ENCODE measurements around the gene USH2A. TPM values are rescaled to one million over a fixed set of nuclear protein-coding genes. Genes with fewer than 3 reads are reported as not detected.

The USH2A gene
- total RNA-seq, 2 experiments from 2014 or later: not detected

- intact Hi-C loops (cut with micrococcal nuclease): no loop called here
- ChIA-PET CTCF (no interaction called here), POLR2A (no interaction called here)
- Mint-ChIP-seq H3K27me3 (no peaks in the 10 kb centered on the region), H3K4me1 (ENCODE audit: low read depth) (no peaks in the 10 kb centered on the region), H3K27ac (no peak overlapping the region), H3K36me3 (no peaks in the 10 kb centered on the region), H3K4me3 (no peak overlapping the region), H3K9me3 (peaks cover 5% of the 10 kb centered on the region)
- no peak for DNase-seq
These were observed 24.8 kb upstream of the USH2A start for GRCh38 chr1:216448011-216448510.

DNA sequence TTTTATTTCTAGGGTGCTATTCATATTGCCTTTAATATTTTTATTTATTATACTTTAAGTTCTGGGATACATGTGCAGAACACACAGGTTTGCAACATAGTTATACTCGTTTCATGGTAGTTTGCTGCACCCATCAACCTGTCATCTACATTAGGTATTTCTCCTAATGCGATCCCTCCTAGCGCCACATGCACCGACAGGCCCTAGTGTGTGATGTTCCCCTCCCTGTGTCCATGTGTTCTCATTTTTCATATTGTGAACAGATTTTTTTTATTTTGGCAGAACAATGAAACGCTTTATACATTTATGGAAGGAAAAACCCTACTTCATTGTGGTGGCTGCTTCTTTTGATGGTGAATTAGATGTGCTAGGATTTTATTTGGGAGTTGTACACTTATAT, 14.4 kb upstream of the USH2A start:
- H3K4me3 Mint-ChIP-seq: no peak overlapping the region
- DNase-seq: no peak
- POLR2A ChIA-PET: no interaction called here
- H3K36me3 Mint-ChIP-seq: no peaks in the 10 kb centered on the region
- H3K4me1 Mint-ChIP-seq (ENCODE audit: low read depth): no peaks in the 10 kb centered on the region
- intact Hi-C loops (cut with micrococcal nuclease): no loop called here
- H3K9me3 Mint-ChIP-seq: no peaks in the 10 kb centered on the region
- CTCF ChIA-PET: no interaction called here
- H3K27me3 Mint-ChIP-seq: no peaks in the 10 kb centered on the region
- H3K27ac Mint-ChIP-seq: no peak overlapping the region

- CTCF ChIA-PET: no interaction called here
- Mint-ChIP-seq H3K9me3 (peaks cover 1% of the 10 kb centered on the region), H3K27ac (no peak overlapping the region), H3K27me3 (no peaks in the 10 kb centered on the region), H3K4me3 (no peak overlapping the region), H3K36me3 (no peaks in the 10 kb centered on the region), H3K4me1 (ENCODE audit: low read depth) (no peaks in the 10 kb centered on the region)
- POLR2A ChIA-PET: no interaction called here
- intact Hi-C loops (cut with micrococcal nuclease): no loop called here
- no peak for DNase-seq
These were observed 11.0 kb upstream of the USH2A start for GRCh38 chr1:216434232-216434631.

GRCh38 chr1:216433175-216433574, 9.9 kb upstream of the USH2A start:
- CTCF ChIA-PET: no interaction called here
- Mint-ChIP-seq H3K4me1 (ENCODE audit: low read depth) (no peaks in the 10 kb centered on the region), H3K27ac (no peak overlapping the region), H3K9me3 (peaks cover 7% of the 10 kb centered on the region), H3K4me3 (no peak overlapping the region), H3K27me3 (no peaks in the 10 kb centered on the region), H3K36me3 (no peaks in the 10 kb centered on the region)
- intact Hi-C loops (cut with micrococcal nuclease): no loop called here
- POLR2A ChIA-PET: no interaction called here
- DNase-seq: no peak

- ChIA-PET POLR2A (no interaction called here), CTCF (no interaction called here)
- no peaks in the 10 kb centered on the region for H3K36me3 Mint-ChIP-seq
- H3K9me3 Mint-ChIP-seq: peaks cover 7% of the 10 kb centered on the region
- H3K27ac Mint-ChIP-seq: no peak overlapping the region
- H3K4me1 Mint-ChIP-seq (ENCODE audit: low read depth): no peaks in the 10 kb centered on the region
- H3K27me3 Mint-ChIP-seq: no peaks in the 10 kb centered on the region
- H3K4me3 Mint-ChIP-seq: no peak overlapping the region
- DNase-seq: no peak
- intact Hi-C loops (cut with micrococcal nuclease): no loop called here
These were observed 7.5 kb upstream of the USH2A start for GRCh38 chr1:216430744-216431143.

DNA sequence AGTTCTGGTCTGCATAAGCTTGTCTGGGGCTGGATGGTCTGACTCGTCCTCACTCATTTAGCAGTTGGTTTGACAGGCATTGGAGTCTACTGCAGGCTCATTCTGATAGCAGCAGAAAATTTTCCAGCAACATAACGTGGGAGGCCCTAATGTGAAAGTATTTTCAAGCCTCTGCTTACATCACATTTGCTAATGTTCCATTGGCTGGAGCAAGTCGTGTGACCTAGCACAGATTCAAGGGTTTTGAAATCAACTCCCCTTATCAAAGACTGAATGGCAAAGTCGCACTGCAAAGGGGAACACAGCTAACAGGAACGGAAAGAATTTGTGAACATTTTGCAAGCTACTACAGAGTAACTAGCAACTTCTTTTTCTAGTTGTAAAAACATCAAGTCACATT, 2.3 kb upstream of the USH2A start:
- no peaks in the 10 kb centered on the region for H3K4me1 Mint-ChIP-seq (ENCODE audit: low read depth)
- no peaks in the 10 kb centered on the region for H3K27me3 Mint-ChIP-seq
- no peak overlapping the region for H3K27ac Mint-ChIP-seq
- DNase-seq: no peak
- peaks cover 11% of the 10 kb centered on the region for H3K9me3 Mint-ChIP-seq
- CTCF ChIA-PET: no interaction called here
- no peak overlapping the region for H3K4me3 Mint-ChIP-seq
- POLR2A ChIA-PET: no interaction called here
- no peaks in the 10 kb centered on the region for H3K36me3 Mint-ChIP-seq
- intact Hi-C loops (cut with micrococcal nuclease): no loop called here

DNA sequence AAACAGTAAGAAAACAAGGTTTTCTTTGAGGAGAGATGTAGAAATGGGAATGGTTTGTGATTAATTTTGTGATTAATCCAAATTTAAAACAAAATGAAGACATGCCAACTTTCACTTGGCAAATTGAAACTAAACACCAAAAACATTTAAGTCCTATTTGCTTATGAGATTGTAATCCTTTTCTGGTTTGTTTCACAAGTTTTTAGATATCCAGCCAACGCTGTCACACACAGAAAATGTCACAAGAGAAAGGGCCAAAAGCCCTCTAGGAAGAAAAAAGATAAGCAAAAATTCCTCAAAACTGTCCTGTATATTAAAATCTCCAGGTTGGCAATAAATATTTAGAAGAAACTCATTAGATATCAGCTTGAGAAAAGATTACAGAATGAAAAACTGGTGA, 2.5 kb downstream of the USH2A start:
- no peaks in the 10 kb centered on the region for H3K27me3 Mint-ChIP-seq
- ChIA-PET CTCF (no interaction called here), POLR2A (no interaction called here)
- H3K36me3 Mint-ChIP-seq: no peaks in the 10 kb centered on the region
- no peak overlapping the region for H3K27ac Mint-ChIP-seq
- H3K4me3 Mint-ChIP-seq: no peak overlapping the region
- H3K4me1 Mint-ChIP-seq (ENCODE audit: low read depth): no peaks in the 10 kb centered on the region
- intact Hi-C loops (cut with micrococcal nuclease): no loop called here
- peaks cover 6% of the 10 kb centered on the region for H3K9me3 Mint-ChIP-seq
- DNase-seq: no peak

DNA sequence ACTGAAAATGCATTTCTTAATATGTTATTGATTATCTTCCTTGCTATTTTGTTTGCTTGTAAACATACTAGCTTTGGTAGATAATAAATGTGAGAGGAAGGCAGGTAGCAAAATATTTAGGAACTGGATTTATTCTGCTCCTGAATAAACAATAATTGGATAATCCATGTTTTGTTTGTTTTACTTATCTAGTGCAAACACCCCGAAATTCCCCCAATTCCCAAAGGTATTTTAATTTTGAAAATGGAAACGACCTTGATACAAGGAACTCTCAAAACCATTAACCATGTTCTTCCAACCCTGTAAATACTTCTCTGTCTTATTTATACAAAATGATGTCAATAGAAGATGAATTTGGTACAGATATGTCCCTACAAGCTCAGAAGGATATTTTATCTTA, 3.0 kb downstream of the USH2A start:
- POLR2A ChIA-PET: no interaction called here
- CTCF ChIA-PET: no interaction called here
- intact Hi-C loops (cut with micrococcal nuclease): no loop called here
- no peaks in the 10 kb centered on the region for H3K4me1 Mint-ChIP-seq (ENCODE audit: low read depth)
- no peak for DNase-seq
- no peak overlapping the region for H3K27ac Mint-ChIP-seq
- H3K36me3 Mint-ChIP-seq: no peaks in the 10 kb centered on the region
- H3K9me3 Mint-ChIP-seq: peaks cover 6% of the 10 kb centered on the region
- no peaks in the 10 kb centered on the region for H3K27me3 Mint-ChIP-seq
- H3K4me3 Mint-ChIP-seq: no peak overlapping the region

GRCh38 chr1:216416488-216416887, 6.8 kb downstream of the USH2A start:
- H3K4me3 Mint-ChIP-seq: no peak overlapping the region
- H3K36me3 Mint-ChIP-seq: no peaks in the 10 kb centered on the region
- POLR2A ChIA-PET: no interaction called here
- H3K4me1 Mint-ChIP-seq (ENCODE audit: low read depth): no peaks in the 10 kb centered on the region
- H3K27ac Mint-ChIP-seq: no peak overlapping the region
- DNase-seq: no peak
- intact Hi-C loops (cut with micrococcal nuclease): no loop called here
- peaks cover 5% of the 10 kb centered on the region for H3K9me3 Mint-ChIP-seq
- no peaks in the 10 kb centered on the region for H3K27me3 Mint-ChIP-seq
- CTCF ChIA-PET: no interaction called here

- intact Hi-C loops (cut with micrococcal nuclease): no loop called here
- Mint-ChIP-seq H3K36me3 (no peaks in the 10 kb centered on the region), H3K4me3 (no peak overlapping the region), H3K9me3 (peaks cover 15% of the 10 kb centered on the region), H3K27ac (no peak overlapping the region), H3K27me3 (no peaks in the 10 kb centered on the region), H3K4me1 (ENCODE audit: low read depth) (no peaks in the 10 kb centered on the region)
- DNase-seq: no peak
- CTCF ChIA-PET: no interaction called here
- POLR2A ChIA-PET: no interaction called here
These were observed 13.2 kb downstream of the USH2A start for GRCh38 chr1:216410026-216410425.

DNA sequence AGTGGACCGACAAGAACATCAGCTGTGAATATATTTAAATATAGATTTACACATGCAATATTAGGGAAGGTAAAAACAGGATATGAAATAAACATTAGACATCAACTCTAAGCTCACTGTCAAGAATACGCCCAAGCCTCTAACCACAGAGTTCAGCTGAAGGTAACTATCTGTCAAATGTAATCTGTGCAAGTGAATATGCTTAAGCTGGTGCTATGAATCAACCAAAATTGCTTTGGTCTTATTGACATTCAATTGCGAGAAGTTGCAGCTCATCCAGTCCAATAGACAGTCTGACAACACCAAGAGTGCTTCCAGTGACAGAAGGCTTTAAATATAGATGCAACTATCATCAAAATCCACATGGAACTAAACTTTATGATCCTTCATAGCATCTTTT, 32.3 kb downstream of the USH2A start:
- ChIA-PET POLR2A (no interaction called here), CTCF (no interaction called here)
- H3K36me3 Mint-ChIP-seq: no peaks in the 10 kb centered on the region
- no peak overlapping the region for H3K4me3 Mint-ChIP-seq
- H3K27me3 Mint-ChIP-seq: no peaks in the 10 kb centered on the region
- DNase-seq: no peak
- intact Hi-C loops (cut with micrococcal nuclease): no loop called here
- no peak overlapping the region for H3K27ac Mint-ChIP-seq
- no peaks in the 10 kb centered on the region for H3K4me1 Mint-ChIP-seq (ENCODE audit: low read depth)
- H3K9me3 Mint-ChIP-seq: peaks cover 6% of the 10 kb centered on the region

DNA sequence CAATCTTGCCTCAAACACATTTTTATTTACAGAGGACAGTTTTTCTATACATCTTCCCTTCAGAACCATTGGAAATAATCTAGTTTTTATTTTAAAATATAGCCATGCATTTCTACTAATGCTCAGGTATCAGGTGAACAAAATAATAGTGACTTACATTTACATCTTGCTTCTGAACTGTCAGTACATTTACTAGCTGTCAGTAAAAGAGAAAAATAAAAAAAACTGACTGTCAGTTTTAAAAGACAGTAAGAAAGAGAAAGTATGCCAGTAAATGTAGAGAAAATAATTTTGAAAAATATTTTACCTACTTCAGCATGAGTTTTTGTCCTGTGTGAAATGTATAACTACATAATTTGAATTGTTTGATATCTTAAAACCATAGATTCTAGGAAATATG, 33.5 kb downstream of the USH2A start:
- ChIA-PET POLR2A (no interaction called here), CTCF (no interaction called here)
- Mint-ChIP-seq H3K9me3 (peaks cover 4% of the 10 kb centered on the region), H3K36me3 (no peaks in the 10 kb centered on the region), H3K27ac (no peak overlapping the region), H3K4me3 (no peak overlapping the region), H3K27me3 (no peaks in the 10 kb centered on the region), H3K4me1 (ENCODE audit: low read depth) (no peaks in the 10 kb centered on the region)
- DNase-seq: no peak
- intact Hi-C loops (cut with micrococcal nuclease): no loop called here

GRCh38 chr1:216388558-216388957, 34.7 kb downstream of the USH2A start:
- intact Hi-C loops (cut with micrococcal nuclease): no loop called here
- H3K4me3 Mint-ChIP-seq: no peak overlapping the region
- no peaks in the 10 kb centered on the region for H3K27me3 Mint-ChIP-seq
- no peaks in the 10 kb centered on the region for H3K4me1 Mint-ChIP-seq (ENCODE audit: low read depth)
- peaks cover 2% of the 10 kb centered on the region for H3K9me3 Mint-ChIP-seq
- no peak overlapping the region for H3K27ac Mint-ChIP-seq
- H3K36me3 Mint-ChIP-seq: no peaks in the 10 kb centered on the region
- CTCF ChIA-PET: no interaction called here
- POLR2A ChIA-PET: no interaction called here
- no peak for DNase-seq

DNA sequence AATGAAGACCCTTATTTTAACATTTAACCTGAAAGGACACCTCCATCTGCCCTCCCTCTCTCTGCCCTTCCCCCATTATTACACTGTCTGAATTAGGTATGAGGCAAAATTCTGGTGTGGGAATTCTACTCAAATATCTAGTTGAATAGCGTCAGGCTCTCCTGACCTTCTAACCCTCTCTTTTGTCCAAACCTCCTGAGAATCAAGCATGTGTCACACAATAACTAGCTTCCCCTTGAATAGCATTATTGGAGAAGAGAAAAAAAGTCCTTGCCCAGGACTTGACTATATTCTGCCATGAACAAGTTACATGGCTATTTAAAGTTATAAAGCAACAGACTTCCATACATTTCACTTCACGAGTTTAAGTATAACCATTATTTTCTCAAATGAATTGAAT, 35.5 kb downstream of the USH2A start:
- intact Hi-C loops (cut with micrococcal nuclease): no loop called here

More for the DNA sequence above, 35.5 kb downstream of the USH2A start:
- H3K4me3 Mint-ChIP-seq: no peak overlapping the region
- peaks cover 2% of the 10 kb centered on the region for H3K9me3 Mint-ChIP-seq
- H3K4me1 Mint-ChIP-seq (ENCODE audit: low read depth): no peaks in the 10 kb centered on the region
- H3K27ac Mint-ChIP-seq: no peak overlapping the region
- POLR2A ChIA-PET: no interaction called here
- CTCF ChIA-PET: no interaction called here
- no peaks in the 10 kb centered on the region for H3K27me3 Mint-ChIP-seq
- H3K36me3 Mint-ChIP-seq: no peaks in the 10 kb centered on the region
- DNase-seq: no peak

Data from activated CD4-positive, alpha-beta memory T cell treated with anti-CD3 and anti-CD28 coated beads for 36 hours (primary cell).